Measurements from ENCODE around the gene FKRP. TPM values are rescaled to one million over a fixed set of nuclear protein-coding genes. Genes with fewer than 3 reads are reported as not detected.
A peak's percentile ranks its signal among the peaks of the same experiment; 100 is the strongest.

FKRP gene
- total and polyA plus RNA-seq, 8 donors, result 5.0 to 17.4 (median 8.0) TPM

DNA sequence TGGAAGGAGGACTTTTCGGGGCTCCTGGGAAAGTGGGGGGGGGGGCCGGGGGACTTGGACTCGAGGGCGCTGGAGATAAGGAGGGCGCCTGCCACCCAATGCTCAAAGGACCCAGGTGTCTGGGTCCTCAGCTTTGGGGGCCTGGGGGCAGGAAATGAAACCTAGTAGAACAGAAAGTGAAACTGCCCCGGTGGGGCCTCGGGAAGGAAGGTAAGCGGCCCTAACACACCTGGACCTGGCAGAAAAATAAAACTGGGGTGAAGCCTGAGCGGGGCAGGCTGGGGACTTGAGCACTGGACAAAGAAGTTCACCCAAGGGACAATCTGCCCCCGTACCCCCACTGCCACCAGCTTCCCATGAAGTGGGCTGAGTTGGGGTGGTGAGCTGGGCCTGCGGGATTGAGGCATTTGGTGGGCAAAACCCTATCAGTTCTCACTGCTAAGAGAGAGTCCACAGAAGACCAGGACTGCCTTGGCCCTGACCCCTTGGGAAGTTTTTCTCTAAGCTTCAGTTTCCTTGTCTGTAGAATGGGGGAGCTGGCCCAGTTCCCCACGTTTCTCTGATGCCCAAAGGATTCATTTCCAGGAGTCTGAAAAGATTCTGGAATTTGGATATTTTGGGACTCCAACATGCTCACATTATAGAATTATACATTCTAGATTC is 31.3 kb upstream of the FKRP start:
- DNase-seq (peak in 1 of 6 donors; percentile 47), FAIRE-seq (no peak)

DNA sequence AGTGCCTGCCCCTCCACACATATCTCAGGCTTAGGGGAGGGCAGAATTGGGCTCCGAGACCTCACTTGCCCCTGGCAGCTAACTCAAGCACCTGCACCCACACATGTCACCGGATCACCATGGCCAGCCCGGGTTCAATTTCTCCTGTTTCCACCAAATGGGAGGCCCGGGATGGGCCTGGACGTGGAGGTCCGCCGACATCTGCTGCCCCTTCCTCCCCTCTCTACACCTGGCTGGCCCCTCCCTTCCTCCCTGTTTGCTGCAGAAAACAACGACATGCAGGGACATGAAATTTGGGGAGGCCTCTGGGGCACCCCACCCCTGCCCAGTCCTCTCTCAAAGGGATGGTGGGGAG is 30.3 kb upstream of the FKRP start:
- Histone ChIP-seq H3K36me3 (peaks cover 0 to 6% (median 0%) of the 10 kb centered on the region in 3 donors), H3K4me3 (peak overlapping the region; percentile 40 to 74 (median 64)), H3K4me1 (peaks cover 8 to 13% (median 10%) of the 10 kb centered on the region in 3 donors), H3K27me3 (no peaks in the 10 kb centered on the region), H3K9me3 (no peaks in the 10 kb centered on the region), H3K27ac (peak overlapping the region in 2 of 4 donors; percentile 89 to 91)
- FAIRE-seq, result no peak
- 16 to 17% methylated on average over 8 of the region's 8 CpGs for WGBS, 2 donors
- intact Hi-C loops (cut with DNase I), result no loop called here
- no peak for ATAC-seq
- TF ChIP-seq, protein P1, sequence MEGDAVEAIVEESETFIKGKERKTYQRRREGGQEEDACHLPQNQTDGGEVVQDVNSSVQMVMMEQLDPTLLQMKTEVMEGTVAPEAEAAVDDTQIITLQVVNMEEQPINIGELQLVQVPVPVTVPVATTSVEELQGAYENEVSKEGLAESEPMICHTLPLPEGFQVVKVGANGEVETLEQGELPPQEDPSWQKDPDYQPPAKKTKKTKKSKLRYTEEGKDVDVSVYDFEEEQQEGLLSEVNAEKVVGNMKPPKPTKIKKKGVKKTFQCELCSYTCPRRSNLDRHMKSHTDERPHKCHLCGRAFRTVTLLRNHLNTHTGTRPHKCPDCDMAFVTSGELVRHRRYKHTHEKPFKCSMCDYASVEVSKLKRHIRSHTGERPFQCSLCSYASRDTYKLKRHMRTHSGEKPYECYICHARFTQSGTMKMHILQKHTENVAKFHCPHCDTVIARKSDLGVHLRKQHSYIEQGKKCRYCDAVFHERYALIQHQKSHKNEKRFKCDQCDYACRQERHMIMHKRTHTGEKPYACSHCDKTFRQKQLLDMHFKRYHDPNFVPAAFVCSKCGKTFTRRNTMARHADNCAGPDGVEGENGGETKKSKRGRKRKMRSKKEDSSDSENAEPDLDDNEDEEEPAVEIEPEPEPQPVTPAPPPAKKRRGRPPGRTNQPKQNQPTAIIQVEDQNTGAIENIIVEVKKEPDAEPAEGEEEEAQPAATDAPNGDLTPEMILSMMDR (IDR thresholded peaks at IDR 0.05), result no peak
- peak in 1 of 6 donors; percentile 28 for DNase-seq

More for the DNA sequence above, 31.3 kb upstream of the FKRP start:
- peak overlapping the region; percentile 71 to 91 (median 82) for H3K27ac ChIP-seq
- WGBS, 2 donors, result 1 to 2% methylated on average over 10 to 12 of the region's 12 CpGs
- peaks cover 8 to 13% (median 10%) of the 10 kb centered on the region in 3 donors for H3K4me1 ChIP-seq
- H3K27me3 ChIP-seq, result no peaks in the 10 kb centered on the region
- H3K4me3 ChIP-seq, result peak overlapping the region; percentile 31 to 74 (median 59)
- peaks cover 0 to 5% (median 1%) of the 10 kb centered on the region in 3 donors for H3K36me3 ChIP-seq
- ATAC-seq, result peak; percentile 36 to 58 (median 52)
- TF ChIP-seq, protein P1 (IDR thresholded peaks at IDR 0.05), result no peak
- intact Hi-C loops (cut with DNase I), result no loop called here
- no peaks in the 10 kb centered on the region for H3K9me3 ChIP-seq

DNA sequence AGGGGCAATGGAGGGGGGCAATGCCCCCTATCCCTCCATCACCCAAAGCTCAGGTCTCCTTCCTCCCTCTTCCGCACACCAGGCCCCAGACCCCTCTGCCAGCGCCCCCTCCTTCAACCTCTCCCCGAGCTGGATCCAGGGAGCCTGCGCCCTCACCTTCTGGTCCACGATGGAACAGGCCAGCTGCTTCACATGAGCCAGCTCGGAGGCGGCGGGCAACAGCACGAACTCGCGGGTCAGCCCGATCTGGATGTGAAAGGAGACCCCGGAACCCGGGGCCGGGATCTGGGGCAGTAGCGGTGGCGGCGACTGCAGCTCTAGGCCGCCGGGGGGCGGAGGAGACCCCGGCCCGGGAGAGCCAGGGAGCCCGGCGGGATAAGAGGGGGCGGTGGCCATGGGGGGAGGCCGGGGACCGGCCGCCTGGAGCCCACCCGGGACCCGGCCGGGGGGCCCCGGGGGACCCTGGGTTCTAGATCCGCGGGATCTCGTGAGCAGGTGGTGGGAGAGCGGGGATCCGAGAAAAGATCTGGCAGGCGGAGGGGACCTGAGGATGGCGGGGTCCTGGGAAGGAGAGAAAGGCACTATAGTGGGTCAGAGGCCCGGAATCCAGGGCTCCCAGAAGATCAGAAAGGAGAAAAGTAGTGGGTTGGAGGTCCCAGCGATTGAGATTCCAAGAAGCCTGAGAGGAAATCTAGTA is 29.7 kb upstream of the FKRP start:
- Histone ChIP-seq H3K9me3 (no peaks in the 10 kb centered on the region), H3K27ac (peak overlapping the region; percentile 55 to 91 (median 62)), H3K4me3 (peak overlapping the region; percentile 40 to 74 (median 64)), H3K27me3 (no peaks in the 10 kb centered on the region), H3K4me1 (peaks cover 8 to 13% (median 10%) of the 10 kb centered on the region in 3 donors), H3K36me3 (peaks cover 0 to 7% (median 5%) of the 10 kb centered on the region in 3 donors)
- WGBS, 2 donors, result 1 to 2% methylated on average over 41 to 42 of the region's 42 CpGs
- intact Hi-C loops (cut with DNase I), result no loop called here
- FAIRE-seq (no peak), ATAC-seq (peak in 1 of 4 donors; percentile 0), DNase-seq (peak in 3 of 6 donors; percentile 56 to 84 (median 73))
- TF ChIP-seq, protein P1 (IDR thresholded peaks at IDR 0.05), result no peak

DNA sequence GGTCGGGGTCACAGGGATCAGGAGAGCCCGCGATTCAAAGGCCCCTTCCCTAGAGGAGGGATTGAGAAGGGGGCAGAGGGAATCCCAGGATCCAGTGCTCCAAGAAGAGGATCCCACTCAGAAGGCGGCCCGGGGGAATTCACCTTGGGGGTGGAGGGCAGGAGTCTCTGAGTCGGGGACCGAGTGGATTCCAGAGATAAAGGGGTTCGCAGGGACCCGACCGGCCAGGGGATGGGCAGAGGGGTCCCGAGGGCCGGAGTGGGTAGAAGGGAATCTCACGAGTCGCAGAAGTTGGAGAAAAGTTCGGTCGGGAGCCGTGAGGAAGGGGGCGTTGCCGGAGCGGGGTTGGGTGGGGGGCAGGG is 29.2 kb upstream of the FKRP start:
- FAIRE-seq (no peak), ATAC-seq (peak in 1 of 4 donors; percentile 3), DNase-seq (peak in 1 of 6 donors; percentile 25)
- WGBS, 2 donors, result 0% methylated on average over 16 to 20 of the region's 20 CpGs
- H3K4me3 ChIP-seq, result peak overlapping the region; percentile 40 to 74 (median 64)
- peak overlapping the region; percentile 55 to 91 (median 62) for H3K27ac ChIP-seq
- H3K4me1 ChIP-seq, result peaks cover 8 to 13% (median 10%) of the 10 kb centered on the region in 3 donors
- intact Hi-C loops (cut with DNase I), result no loop called here
- H3K27me3 ChIP-seq, result no peaks in the 10 kb centered on the region
- TF ChIP-seq, protein P1 (IDR thresholded peaks at IDR 0.05), result no peak
- no peaks in the 10 kb centered on the region for H3K9me3 ChIP-seq
- peaks cover 0 to 11% (median 10%) of the 10 kb centered on the region in 3 donors for H3K36me3 ChIP-seq

All from pancreas (tissue), 10 donors.